Mucosa of stomach (tissue), 1 donor: ENCODE results near the gene OCIAD2.
"Not testable (repeated sequence)": the region's sequence is repeated elsewhere in the genome, so short reads cannot be mapped to it uniquely, and the experiment has no call there.

Source experiments
- H3K27me3 ChIP-seq: one replicate; pipeline ENCODE4 v1.7.0; 2013; ENCODE audit warnings: mild to moderate bottlenecking, low read length; ENCODE audit not compliant: control insufficient read depth, insufficient read depth
- H3K36me3 ChIP-seq: one replicate; pipeline ENCODE4 v1.7.0; 2013; ENCODE audit warnings: low read length; ENCODE audit not compliant: control insufficient read depth, insufficient read depth
- H3K4me1 ChIP-seq: one replicate; pipeline ENCODE4 v1.7.0; 2013; ENCODE audit warnings: mild to moderate bottlenecking, low read length; ENCODE audit not compliant: control insufficient read depth, insufficient read depth
- H3K4me3 ChIP-seq: one replicate; pipeline ENCODE4 v1.7.0; 2013; ENCODE audit warnings: low read length
- H3K9ac ChIP-seq: one replicate; pipeline ENCODE4 v1.7.0; 2013; ENCODE audit warnings: mild to moderate bottlenecking, low read length, moderate library complexity
- H3K9me3 ChIP-seq: one replicate; pipeline ENCODE4 v1.7.0; 2013; ENCODE audit warnings: mild to moderate bottlenecking, low read length, moderate library complexity; ENCODE audit not compliant: control insufficient read depth
- donor health status: Pancreatic carcinoma.

Gene OCIAD2

GRCh38 chr4:48877827-48878535 is 28.6 kb downstream of the OCIAD2 start:
- Histone ChIP-seq H3K4me3 (no peak overlapping the region), H3K9me3 (no peaks in the 10 kb centered on the region), H3K9ac (no peak overlapping the region), H3K27me3 (no peaks in the 10 kb centered on the region), H3K4me1 (no peaks in the 10 kb centered on the region), H3K36me3 (no peaks in the 10 kb centered on the region)

GRCh38 chr4:48864696-48865095 is 41.9 kb downstream of the OCIAD2 start:
- not testable (repeated sequence) for H3K4me3 ChIP-seq

GRCh38 chr4:48863728-48864127 is 42.8 kb downstream of the OCIAD2 start:
- Histone ChIP-seq H3K9ac (no peak overlapping the region), H3K4me1 (no peaks in the 10 kb centered on the region)

More at GRCh38 chr4:48864696-48865095, 41.9 kb downstream of the OCIAD2 start:
- H3K27me3 ChIP-seq, H3K9ac ChIP-seq, H3K9me3 ChIP-seq, H3K4me1 ChIP-seq, H3K36me3 ChIP-seq: not testable (repeated sequence)

GRCh38 chr4:48862661-48863060 is 43.9 kb downstream of the OCIAD2 start:
- Histone ChIP-seq H3K9ac (no peak overlapping the region), H3K36me3 (peaks cover 6% of the 10 kb centered on the region), H3K4me1 (no peaks in the 10 kb centered on the region), H3K9me3 (no peaks in the 10 kb centered on the region), H3K4me3 (no peak overlapping the region), H3K27me3 (no peaks in the 10 kb centered on the region)

More at GRCh38 chr4:48863728-48864127, 42.8 kb downstream of the OCIAD2 start:
- peaks cover 6% of the 10 kb centered on the region for H3K36me3 ChIP-seq
- H3K4me3 ChIP-seq = no peak overlapping the region
- H3K9me3 ChIP-seq = no peaks in the 10 kb centered on the region
- no peaks in the 10 kb centered on the region for H3K27me3 ChIP-seq

- H3K4me1 ChIP-seq = no peaks in the 10 kb centered on the region
These were observed 44.5 kb downstream of the OCIAD2 start for GRCh38 chr4:48862038-48862437.

GRCh38 chr4:48858130-48858529 is 48.4 kb downstream of the OCIAD2 start:
- H3K9me3 ChIP-seq = no peaks in the 10 kb centered on the region
- peaks cover 6% of the 10 kb centered on the region for H3K36me3 ChIP-seq
- H3K4me3 ChIP-seq = no peak overlapping the region
- no peaks in the 10 kb centered on the region for H3K27me3 ChIP-seq
- H3K4me1 ChIP-seq = no peaks in the 10 kb centered on the region
- no peak overlapping the region for H3K9ac ChIP-seq

More at GRCh38 chr4:48862038-48862437, 44.5 kb downstream of the OCIAD2 start:
- peaks cover 6% of the 10 kb centered on the region for H3K36me3 ChIP-seq
- H3K9me3 ChIP-seq = no peaks in the 10 kb centered on the region
- H3K4me3 ChIP-seq = no peak overlapping the region
- no peak overlapping the region for H3K9ac ChIP-seq
- H3K27me3 ChIP-seq = no peaks in the 10 kb centered on the region

GRCh38 chr4:48854982-48855381 is 51.6 kb downstream of the OCIAD2 start:
- H3K4me1 ChIP-seq = no peaks in the 10 kb centered on the region
- H3K9me3 ChIP-seq = no peaks in the 10 kb centered on the region
- H3K9ac ChIP-seq = no peak overlapping the region
- no peak overlapping the region for H3K4me3 ChIP-seq
- no peaks in the 10 kb centered on the region for H3K27me3 ChIP-seq
- no peaks in the 10 kb centered on the region for H3K36me3 ChIP-seq

- H3K36me3 ChIP-seq = no peaks in the 10 kb centered on the region
- no peaks in the 10 kb centered on the region for H3K9me3 ChIP-seq
These were observed 52.2 kb downstream of the OCIAD2 start for GRCh38 chr4:48854395-48854683.

GRCh38 chr4:48853604-48854394 is 52.8 kb downstream of the OCIAD2 start:
- no peaks in the 10 kb centered on the region for H3K36me3 ChIP-seq
- H3K27me3 ChIP-seq = no peaks in the 10 kb centered on the region
- no peaks in the 10 kb centered on the region for H3K4me1 ChIP-seq
- no peak overlapping the region for H3K9ac ChIP-seq
- no peak overlapping the region for H3K4me3 ChIP-seq
- no peaks in the 10 kb centered on the region for H3K9me3 ChIP-seq

More at GRCh38 chr4:48854395-48854683, 52.2 kb downstream of the OCIAD2 start:
- Histone ChIP-seq H3K9ac (no peak overlapping the region), H3K4me3 (no peak overlapping the region), H3K4me1 (no peaks in the 10 kb centered on the region), H3K27me3 (no peaks in the 10 kb centered on the region)

- no peak overlapping the region for H3K4me3 ChIP-seq
- no peaks in the 10 kb centered on the region for H3K36me3 ChIP-seq
- no peak overlapping the region for H3K9ac ChIP-seq
- no peaks in the 10 kb centered on the region for H3K4me1 ChIP-seq
- H3K27me3 ChIP-seq = no peaks in the 10 kb centered on the region
- H3K9me3 ChIP-seq = no peaks in the 10 kb centered on the region
These were observed 54.9 kb downstream of the OCIAD2 start for GRCh38 chr4:48851651-48852050.

GRCh38 chr4:48848799-48849198 is 57.8 kb downstream of the OCIAD2 start:
- H3K9ac ChIP-seq, H3K4me1 ChIP-seq, H3K4me3 ChIP-seq, H3K27me3 ChIP-seq, H3K9me3 ChIP-seq, H3K36me3 ChIP-seq: not testable (repeated sequence)

GRCh38 chr4:48844843-48845242 is 61.7 kb downstream of the OCIAD2 start:
- Histone ChIP-seq H3K36me3 (peaks cover 5% of the 10 kb centered on the region), H3K4me1 (no peaks in the 10 kb centered on the region), H3K9me3 (no peaks in the 10 kb centered on the region)

More at GRCh38 chr4:48844843-48845242, 61.7 kb downstream of the OCIAD2 start:
- Histone ChIP-seq H3K27me3 (no peaks in the 10 kb centered on the region), H3K4me3 (no peak overlapping the region), H3K9ac (no peak overlapping the region)
